DND-41 (cell line): ENCODE measurements around the gene ADCYAP1.

Experiments
- ATAC-seq: fragments of 200-7000 bp; cut with Tn5 transposase; 3 replicates; pipeline ENCODE4 v1.9.1; 2021; ENCODE audit warnings: low read depth; ENCODE audit not compliant: insufficient read depth
- DNase-seq: peaks from one replicate; pipeline ENCODE4 v3.0.0-alpha.2; 2020
- H2AFZ ChIP-seq: 2 replicates; pipeline ENCODE4 v1.6.0; 2012; ENCODE audit warnings: low read depth, low read length
- H3K27ac ChIP-seq: 2 replicates; pipeline ENCODE4 v1.5.1; 2012; ENCODE audit warnings: low read length, inconsistent platforms
- H3K27me3 ChIP-seq: fragments of 200-600 bp; sonication (generic); 2 replicates; pipeline ENCODE4 v1.6.0; 2012; ENCODE audit warnings: low read length, mild to moderate bottlenecking, inconsistent platforms; ENCODE audit not compliant: insufficient read depth, poor library complexity
- H3K36me3 ChIP-seq: 2 replicates; pipeline ENCODE4 v1.5.1; 2012; ENCODE audit warnings: low read length, inconsistent platforms; ENCODE audit not compliant: insufficient read depth
- H3K4me1 ChIP-seq: 2 replicates; pipeline ENCODE4 v1.5.1; 2012; ENCODE audit warnings: mild to moderate bottlenecking, low read length; ENCODE audit not compliant: insufficient read depth
- H3K4me2 ChIP-seq: 2 replicates; pipeline ENCODE4 v1.6.0; 2012; ENCODE audit warnings: mild to moderate bottlenecking, moderate library complexity, low read length, inconsistent platforms; ENCODE audit not compliant: insufficient read depth
- H3K4me3 ChIP-seq, 2 experiments: fragments of 200-600 bp in 1 of 2; shearing (Covaris generic) in 1 of 2; 2 replicates each; pipeline ENCODE4 v1.5.1; 2012 to 2016; ENCODE audit warnings: inconsistent platforms in 2 of 2, low read length in 2 of 2, mild to moderate bottlenecking in 2 of 2, low read depth in 1 of 2, moderate library complexity in 1 of 2
- H3K79me2 ChIP-seq: 2 replicates; pipeline ENCODE4 v1.6.0; 2012; ENCODE audit warnings: low read length, inconsistent platforms; ENCODE audit not compliant: insufficient read depth
- H3K9ac ChIP-seq: 2 replicates; pipeline ENCODE4 v1.6.0; 2012; ENCODE audit warnings: low read depth, mild to moderate bottlenecking, inconsistent platforms, low read length, moderate library complexity
- H3K9me3 ChIP-seq: 2 replicates; pipeline ENCODE4 v1.5.1; 2012; ENCODE audit warnings: low read length, moderate library complexity, mild to moderate bottlenecking, inconsistent platforms; ENCODE audit not compliant: insufficient read depth, severe bottlenecking
- H4K20me1 ChIP-seq: 2 replicates; pipeline ENCODE4 v1.6.0; 2012; ENCODE audit warnings: low read length; ENCODE audit not compliant: insufficient read depth
- CTCF ChIP-seq: IDR thresholded peaks from 2 replicates; pipeline ENCODE4 v1.5.1; 2012; ENCODE audit warnings: borderline replicate concordance, low read length, moderate library complexity, mild to moderate bottlenecking; ENCODE audit not compliant: poor library complexity, severe bottlenecking; ENCODE audit errors: extremely low read depth
- EZH2 ChIP-seq: IDR thresholded peaks from 3 replicates; pipeline ENCODE4 v1.6.1; 2012; ENCODE audit warnings: borderline replicate concordance, low read depth, mild to moderate bottlenecking, moderate library complexity, low read length, inconsistent platforms; ENCODE audit not compliant: severe bottlenecking

The ADCYAP1 gene

GRCh38 chr18:933082-933481 is 28.4 kb downstream of the ADCYAP1 start:
- Histone ChIP-seq H3K36me3 (no peaks in the 10 kb centered on the region), H3K9ac (no peak overlapping the region), H3K4me2 (no peak overlapping the region), H2AFZ (no peak overlapping the region), H3K4me1 (no peaks in the 10 kb centered on the region), H3K27me3 (no peaks in the 10 kb centered on the region), H3K27ac (no peak overlapping the region), H3K79me2 (no peaks in the 10 kb centered on the region), H3K4me3 (no peak overlapping the region), H3K9me3 (no peaks in the 10 kb centered on the region), H4K20me1 (no peaks in the 10 kb centered on the region)
- DNase-seq (no peak), ATAC-seq (no peak)
- no peak for TF ChIP-seq EZH2
- no peak for TF ChIP-seq CTCF

GRCh38 chr18:934518-935133 is 30.0 kb downstream of the ADCYAP1 start:
- Histone ChIP-seq H3K4me2 (no peak overlapping the region), H3K27ac (no peak overlapping the region), H3K4me1 (no peaks in the 10 kb centered on the region), H3K36me3 (no peaks in the 10 kb centered on the region), H4K20me1 (no peaks in the 10 kb centered on the region), H3K79me2 (no peaks in the 10 kb centered on the region), H3K9me3 (no peaks in the 10 kb centered on the region), H3K9ac (no peak overlapping the region), H2AFZ (no peak overlapping the region), H3K4me3 (no peak overlapping the region), H3K27me3 (no peaks in the 10 kb centered on the region)
- no peak for ATAC-seq
- TF ChIP-seq CTCF (no peak), EZH2 (no peak)
- no peak for DNase-seq

- Histone ChIP-seq H3K36me3 (no peaks in the 10 kb centered on the region), H3K4me2 (no peak overlapping the region), H3K4me3 (no peak overlapping the region), H2AFZ (no peak overlapping the region), H3K79me2 (no peaks in the 10 kb centered on the region), H3K9ac (no peak overlapping the region), H3K4me1 (no peaks in the 10 kb centered on the region), H4K20me1 (no peaks in the 10 kb centered on the region), H3K9me3 (no peaks in the 10 kb centered on the region), H3K27me3 (no peaks in the 10 kb centered on the region), H3K27ac (no peak overlapping the region)
- no peak for TF ChIP-seq CTCF
- no peak for TF ChIP-seq EZH2
- ATAC-seq (no peak), DNase-seq (no peak)
Observed at GRCh38 chr18:936941-937340, 32.3 kb downstream of the ADCYAP1 start.
